Loucy (cell line): Measurements from ENCODE around the gene UBE4A.
A peak's percentile ranks its signal among the peaks of the same experiment; 100 is the strongest.
"Not testable (repeated sequence)": the region's sequence is repeated elsewhere in the genome, so short reads cannot be mapped to it uniquely, and the experiment has no call there.

Experiments used
- H2AFZ ChIP-seq: fragments of 200-600 bp; sonication (generic); 2 replicates; pipeline ENCODE4 v1.6.0; 2016; ENCODE audit warnings: antibody characterized with exemption, mild to moderate bottlenecking, low read length, moderate library complexity
- H3F3A ChIP-seq: fragments of 200-600 bp; 2 replicates; pipeline ENCODE4 v1.6.0; 2016; ENCODE audit warnings: antibody characterized with exemption, low read depth, mild to moderate bottlenecking
- H3K27me3 ChIP-seq: fragments of 200-600 bp; sonication (generic); 2 replicates; pipeline ENCODE4 v1.6.1; 2014; ENCODE audit warnings: low read length, mild to moderate bottlenecking; ENCODE audit not compliant: insufficient read depth, poor library complexity, severe bottlenecking
- H3K36me3 ChIP-seq: fragments of 200-600 bp; sonication (generic); 2 replicates; pipeline ENCODE4 v1.6.1; 2016; ENCODE audit warnings: low read length; ENCODE audit not compliant: insufficient read depth
- H3K4me1 ChIP-seq: fragments of 200-600 bp; sonication (generic); 2 replicates; pipeline ENCODE4 v1.5.1; 2014; ENCODE audit warnings: low read length, mild to moderate bottlenecking; ENCODE audit not compliant: insufficient read depth, poor library complexity, severe bottlenecking
- H3K4me2 ChIP-seq: fragments of 200-600 bp; sonication (generic); 2 replicates; pipeline ENCODE4 v1.6.0; 2014; ENCODE audit warnings: antibody characterized with exemption, low read length, low read depth, mild to moderate bottlenecking; ENCODE audit not compliant: poor library complexity, severe bottlenecking
- H3K4me3 ChIP-seq: fragments of 200-600 bp; sonication (generic); 2 replicates; pipeline ENCODE4 v1.5.1; 2014; ENCODE audit warnings: low read length, mild to moderate bottlenecking, mixed read lengths; ENCODE audit not compliant: poor library complexity, severe bottlenecking
- H3K79me2 ChIP-seq: fragments of 200-600 bp; sonication (generic); 2 replicates; pipeline ENCODE4 v1.6.1; 2014; ENCODE audit warnings: low read length; ENCODE audit not compliant: insufficient read depth
- H3K9ac ChIP-seq: fragments of 200-600 bp; sonication (generic); 2 replicates; pipeline ENCODE4 v1.6.0; 2014; ENCODE audit warnings: mild to moderate bottlenecking, low read depth, low read length, moderate library complexity; ENCODE audit not compliant: poor library complexity, severe bottlenecking
- H3K9me2 ChIP-seq: fragments of 200-600 bp; sonication (generic); replicated peaks from 2 replicates; pipeline ENCODE4 v1.6.1; 2016; ENCODE audit warnings: low read depth, low read length, mixed read lengths
- H3K9me3 ChIP-seq: fragments of 200-600 bp; sonication (generic); 2 replicates; pipeline ENCODE4 v1.6.1; 2014; ENCODE audit warnings: mild to moderate bottlenecking, antibody characterized with exemption, low read length, low read depth; ENCODE audit not compliant: insufficient read depth
- H4K20me1 ChIP-seq: fragments of 200-600 bp; sonication (generic); 2 replicates; pipeline ENCODE4 v1.6.0; 2014; ENCODE audit warnings: antibody characterized with exemption, low read length, mild to moderate bottlenecking; ENCODE audit not compliant: insufficient read depth, poor library complexity, severe bottlenecking
- EZH2phosphoT487 ChIP-seq: fragments of 200-600 bp; IDR thresholded peaks from 2 replicates; pipeline ENCODE4 v1.6.1; 2018; ENCODE audit warnings: antibody characterized with exemption, mild to moderate bottlenecking, moderate library complexity, borderline replicate concordance
- TF ChIP-seq, protein P1 (sequence below): fragments of 200-600 bp; sonication (generic); conservative IDR thresholded peaks from 2 replicates; pipeline ENCODE4 v1.5.1; 2014; ENCODE audit warnings: mild to moderate bottlenecking, antibody characterized with exemption, low read length

Gene UBE4A

GRCh38 chr11:118401151-118401879 is 41.9 kb downstream of the UBE4A start, which contains the start of gene ATP5MG:
Gene ATP5MG (plus strand): TSS chr11:118401606. CDS start chr11:118401666, 60 bp downstream.
- peak within 1 kb of the TSS; percentile 84 for H3K9ac ChIP-seq
- H3K27me3 ChIP-seq: no peaks in the 10 kb centered on the region
- peak within 1 kb of the TSS; percentile 92 for H3K4me3 ChIP-seq
- H3K4me2 ChIP-seq: peak within 1 kb of the TSS; percentile 85
- H3K79me2 ChIP-seq: peaks cover 58% of the 10 kb centered on the region
- H3K36me3 ChIP-seq: peaks cover 10% of the 10 kb centered on the region; the same call in 1 of the 2 replicates
- H3K9me2 ChIP-seq: no peaks in the 10 kb centered on the region
- H4K20me1 ChIP-seq: peaks cover 46% of the 10 kb centered on the region
- TF ChIP-seq EZH2phosphoT487: no peak
- TF ChIP-seq, protein P1, sequence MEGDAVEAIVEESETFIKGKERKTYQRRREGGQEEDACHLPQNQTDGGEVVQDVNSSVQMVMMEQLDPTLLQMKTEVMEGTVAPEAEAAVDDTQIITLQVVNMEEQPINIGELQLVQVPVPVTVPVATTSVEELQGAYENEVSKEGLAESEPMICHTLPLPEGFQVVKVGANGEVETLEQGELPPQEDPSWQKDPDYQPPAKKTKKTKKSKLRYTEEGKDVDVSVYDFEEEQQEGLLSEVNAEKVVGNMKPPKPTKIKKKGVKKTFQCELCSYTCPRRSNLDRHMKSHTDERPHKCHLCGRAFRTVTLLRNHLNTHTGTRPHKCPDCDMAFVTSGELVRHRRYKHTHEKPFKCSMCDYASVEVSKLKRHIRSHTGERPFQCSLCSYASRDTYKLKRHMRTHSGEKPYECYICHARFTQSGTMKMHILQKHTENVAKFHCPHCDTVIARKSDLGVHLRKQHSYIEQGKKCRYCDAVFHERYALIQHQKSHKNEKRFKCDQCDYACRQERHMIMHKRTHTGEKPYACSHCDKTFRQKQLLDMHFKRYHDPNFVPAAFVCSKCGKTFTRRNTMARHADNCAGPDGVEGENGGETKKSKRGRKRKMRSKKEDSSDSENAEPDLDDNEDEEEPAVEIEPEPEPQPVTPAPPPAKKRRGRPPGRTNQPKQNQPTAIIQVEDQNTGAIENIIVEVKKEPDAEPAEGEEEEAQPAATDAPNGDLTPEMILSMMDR: peak; percentile 20; the same call in 1 of the 2 replicates
- H3K9me3 ChIP-seq: no peaks in the 10 kb centered on the region
- peaks cover 38% of the 10 kb centered on the region for H3K4me1 ChIP-seq
- H3F3A ChIP-seq: no peaks in the 10 kb centered on the region
- H2AFZ ChIP-seq: peak within 1 kb of the TSS; percentile 88

- Histone ChIP-seq H3F3A (no peaks in the 10 kb centered on the region), H3K9me3 (no peaks in the 10 kb centered on the region), H3K79me2 (peaks cover 65% of the 10 kb centered on the region), H3K4me1 (peaks cover 43% of the 10 kb centered on the region), H4K20me1 (peaks cover 54% of the 10 kb centered on the region), H3K9ac (peak overlapping the region; percentile 84), H3K4me2 (peak overlapping the region; percentile 85), H3K27me3 (no peaks in the 10 kb centered on the region), H3K4me3 (peak overlapping the region; percentile 92), H2AFZ (peak overlapping the region; percentile 88), H3K36me3 (peaks cover 11% of the 10 kb centered on the region; the same call in 1 of the 2 replicates), H3K9me2 (no peaks in the 10 kb centered on the region)
- TF ChIP-seq, protein P1: 0 out of 2 replicates have a peak, but pooled peaks have one; percentile 1
- no peak for TF ChIP-seq EZH2phosphoT487
Measured at GRCh38 chr11:118401880-118402590, 42.6 kb downstream of the UBE4A start.

- H3K4me1 ChIP-seq: peaks cover 43% of the 10 kb centered on the region
- not testable (repeated sequence) for H3K9me2 ChIP-seq, H3K9me3 ChIP-seq, H2AFZ ChIP-seq, H3F3A ChIP-seq, H3K27me3 ChIP-seq
- H3K4me2 ChIP-seq: peak overlapping the region; percentile 85
- peaks cover 15% of the 10 kb centered on the region; the same call in 1 of the 2 replicates for H3K36me3 ChIP-seq
- peaks cover 71% of the 10 kb centered on the region for H3K79me2 ChIP-seq
- H4K20me1 ChIP-seq: peaks cover 59% of the 10 kb centered on the region
- H3K4me3 ChIP-seq: peak overlapping the region; percentile 92
- H3K9ac ChIP-seq: peak overlapping the region; percentile 84
Measured at GRCh38 chr11:118402594-118402993, 43.2 kb downstream of the UBE4A start.
